ENCODE measurements around the gene AKR1D1. TPM values are rescaled to one million over a fixed set of nuclear protein-coding genes. Genes with fewer than 3 reads are reported as not detected.
"Not testable (repeated sequence)": the region's sequence is repeated elsewhere in the genome, so short reads cannot be mapped to it uniquely, and the experiment has no call there.

Gene AKR1D1
- polyA plus RNA-seq, 12 donors = 0.08 to 0.15 (median 0.10) TPM; not detected in 7

DNA sequence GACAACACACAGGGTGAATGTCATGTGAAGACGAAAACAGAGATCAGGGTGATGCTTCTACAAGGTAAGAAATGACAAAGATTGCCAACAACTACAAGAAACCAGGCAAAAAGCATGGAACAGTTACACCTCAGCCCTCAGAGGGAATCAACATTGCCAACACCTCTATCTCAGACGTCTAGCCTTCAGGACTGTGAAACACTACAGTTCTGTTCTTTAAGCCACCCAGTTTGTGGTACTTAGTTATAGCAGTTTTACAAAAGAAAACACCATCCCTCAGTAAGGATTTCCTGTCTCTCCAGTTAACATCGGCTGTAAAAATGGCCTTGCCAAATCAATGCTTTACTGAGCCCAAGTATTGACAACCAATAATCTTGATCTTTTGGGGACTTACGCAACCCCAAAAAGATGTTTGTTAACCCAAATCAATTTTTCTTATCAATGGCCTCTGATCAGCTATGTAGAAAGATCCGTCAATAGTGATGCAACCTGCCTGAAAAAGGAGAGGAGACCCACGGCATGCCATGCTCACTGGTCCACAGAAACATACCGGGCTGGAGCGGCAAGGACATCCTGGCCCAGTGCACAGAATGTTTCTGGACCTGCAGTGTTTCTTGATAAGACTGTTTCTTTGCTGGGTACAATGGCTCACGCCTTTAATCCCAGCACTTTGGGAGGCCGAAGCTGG lies 44.0 kb downstream of the AKR1D1 start:
- no peak for DNase-seq

DNA sequence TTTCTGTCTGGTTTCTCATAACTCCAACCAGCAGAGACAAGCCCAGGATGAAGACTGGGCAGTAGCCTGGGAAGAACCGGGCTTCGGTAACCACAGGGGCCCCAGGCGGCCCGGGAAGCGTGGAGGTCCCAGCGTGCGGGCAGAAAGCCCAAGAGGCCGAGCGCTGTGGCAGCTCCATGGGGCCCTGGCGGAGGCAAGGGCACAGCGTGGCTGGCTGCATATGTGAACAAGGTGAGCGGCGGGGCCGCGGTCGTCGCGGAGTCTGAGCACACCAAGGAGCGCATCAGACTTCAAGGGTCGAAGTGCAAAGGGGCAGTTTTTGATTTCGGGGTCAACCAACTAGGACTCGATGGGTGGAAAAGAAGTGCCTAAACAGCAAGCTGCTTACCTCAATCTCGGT lies 45.9 kb downstream of the AKR1D1 start:
- no peak for DNase-seq

DNA sequence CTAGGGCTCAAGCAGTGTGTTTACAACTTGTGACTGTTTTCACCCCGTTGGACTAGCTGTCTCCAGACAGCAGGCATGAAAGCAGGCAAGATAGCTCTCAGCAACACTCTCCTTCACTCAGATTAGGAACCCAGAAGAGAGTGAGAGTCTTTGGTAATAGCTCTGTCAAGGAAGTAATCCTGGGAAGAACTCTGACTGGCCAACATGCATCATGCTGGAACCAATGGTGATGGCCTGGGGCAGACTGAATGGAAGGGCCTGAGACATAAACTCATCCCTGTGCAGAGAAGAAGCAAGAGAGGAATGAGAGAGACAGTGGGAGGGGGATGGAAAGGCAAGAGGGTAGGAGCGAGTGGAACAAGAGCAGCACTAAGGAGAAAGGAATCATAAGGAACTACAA lies 48.9 kb downstream of the AKR1D1 start:
- no peak for DNase-seq

DNA sequence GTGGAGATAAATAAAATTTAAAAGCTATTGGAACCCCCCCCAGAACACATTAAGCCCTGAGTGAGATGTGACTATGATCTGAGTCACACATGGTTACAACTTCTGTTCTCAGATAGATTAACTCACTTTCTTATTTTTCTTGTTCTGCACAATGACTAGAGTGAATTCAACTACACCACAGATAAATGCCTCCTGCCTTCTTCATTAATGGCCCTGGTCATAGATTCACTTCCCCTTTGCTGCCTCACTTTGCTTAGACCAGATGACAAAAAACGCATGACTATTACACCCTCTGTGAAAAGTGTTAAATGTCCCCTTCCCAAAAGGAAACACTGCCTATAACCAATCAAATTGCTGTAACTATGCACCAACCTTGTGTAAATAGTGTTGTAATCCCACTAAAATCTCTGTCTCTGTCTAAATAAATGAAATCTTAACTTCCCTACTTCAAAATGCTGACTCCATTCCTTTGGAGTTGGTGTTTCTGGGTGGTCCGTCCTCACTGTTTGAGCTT lies 49.4 kb downstream of the AKR1D1 start:
- DNase-seq = no peak

DNA sequence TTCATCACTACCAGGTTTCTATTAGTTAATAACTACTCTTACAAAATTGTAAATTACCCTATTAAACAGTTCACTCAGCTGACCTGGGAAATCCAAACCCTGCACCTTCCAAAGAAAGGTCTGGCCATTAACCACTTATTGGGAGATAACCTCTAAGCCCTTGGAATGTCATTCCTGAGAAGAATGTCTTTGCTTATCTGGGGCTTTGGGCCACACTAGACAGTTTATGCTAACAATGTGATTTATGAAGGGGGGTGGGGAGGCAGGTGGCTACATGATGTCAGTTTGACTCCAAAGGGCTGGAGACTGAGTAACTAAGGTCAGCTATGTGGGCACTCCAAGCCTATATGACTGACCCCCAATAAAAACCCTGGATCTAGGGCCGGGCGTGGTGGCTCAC lies 50.7 kb downstream of the AKR1D1 start:
- DNase-seq = no peak

DNA sequence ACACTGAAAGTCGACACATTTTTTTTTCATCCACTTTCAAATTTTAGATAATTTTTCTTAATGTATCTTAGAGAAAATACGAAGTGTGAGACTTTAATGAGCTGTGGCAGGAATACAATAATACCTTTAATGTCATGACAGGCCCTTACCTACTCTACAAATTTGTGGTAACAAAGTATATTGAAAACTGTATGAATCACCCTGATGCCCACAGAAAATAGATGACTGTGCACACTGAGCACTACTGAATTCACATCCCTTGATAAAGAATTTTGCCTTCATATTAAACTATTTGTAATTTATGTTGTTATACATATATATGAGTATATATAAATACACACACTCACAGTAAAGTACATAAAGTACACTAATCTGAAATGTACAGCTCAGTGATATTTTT lies 51.7 kb downstream of the AKR1D1 start:
- DNase-seq = no peak

DNA sequence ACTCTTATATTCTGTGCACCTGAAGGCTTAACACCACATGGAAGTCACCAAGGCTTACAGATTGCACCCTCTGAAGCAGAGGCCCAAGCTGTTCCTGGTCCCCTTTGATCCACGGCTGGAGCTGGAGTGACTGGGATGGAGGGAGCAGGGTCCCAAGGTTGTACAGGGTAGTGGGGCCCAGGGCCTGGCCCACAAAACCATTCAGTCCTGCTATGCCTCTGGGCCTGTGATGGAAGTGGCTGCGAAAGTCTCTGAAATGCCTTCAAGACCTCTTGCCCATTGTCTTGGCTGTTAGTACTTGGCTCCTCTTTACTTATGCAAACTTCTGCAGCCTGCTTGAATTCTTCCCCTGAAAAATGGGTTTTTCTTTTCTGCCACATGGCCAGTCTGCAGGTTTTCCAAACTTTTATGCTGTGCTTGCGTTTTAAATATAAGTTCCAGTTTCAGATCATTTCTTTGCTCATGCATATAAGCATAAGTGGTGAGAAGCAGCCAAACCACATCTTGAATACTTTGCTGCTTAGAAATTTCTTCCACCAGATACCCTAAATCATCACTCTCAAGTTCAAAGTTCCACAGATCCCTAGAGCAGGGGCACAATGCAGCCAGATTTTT lies 53.4 kb downstream of the AKR1D1 start:
- no peak for DNase-seq

DNA sequence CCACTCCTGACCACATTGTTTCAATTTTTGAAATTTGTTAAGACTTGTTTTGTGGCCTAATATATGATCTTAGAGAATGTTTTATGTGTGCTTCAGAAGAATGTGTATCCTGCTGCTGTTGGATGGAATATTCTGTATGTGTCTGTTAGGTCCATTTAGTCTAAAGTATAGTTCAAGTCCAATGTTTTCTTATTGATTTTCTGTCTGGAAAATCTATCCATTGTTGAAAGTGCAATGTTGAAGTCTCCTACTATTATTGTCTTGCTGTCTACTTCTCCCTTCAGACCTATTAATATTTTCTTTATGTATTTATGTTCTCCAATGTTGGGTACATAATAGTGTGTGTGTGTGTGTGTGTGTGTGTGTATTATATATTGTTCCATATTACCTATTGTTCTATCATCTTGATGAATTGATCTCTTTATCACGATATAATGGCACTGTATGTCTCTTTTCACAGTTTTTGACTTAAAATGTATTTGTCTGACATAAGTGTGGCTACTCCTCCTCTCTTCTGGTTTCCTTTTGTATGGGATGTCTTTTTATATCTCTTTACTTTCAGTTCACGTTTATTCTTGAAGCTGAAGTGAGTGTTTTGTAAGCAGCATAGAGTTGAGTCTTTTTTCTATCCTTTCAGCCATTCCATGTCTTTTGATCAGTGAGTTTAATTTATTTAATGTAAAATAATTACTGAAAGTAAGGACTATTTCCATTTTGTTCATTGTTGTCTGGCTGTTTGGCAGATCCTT lies 61.3 kb downstream of the AKR1D1 start:
- DNase-seq = no peak

DNA sequence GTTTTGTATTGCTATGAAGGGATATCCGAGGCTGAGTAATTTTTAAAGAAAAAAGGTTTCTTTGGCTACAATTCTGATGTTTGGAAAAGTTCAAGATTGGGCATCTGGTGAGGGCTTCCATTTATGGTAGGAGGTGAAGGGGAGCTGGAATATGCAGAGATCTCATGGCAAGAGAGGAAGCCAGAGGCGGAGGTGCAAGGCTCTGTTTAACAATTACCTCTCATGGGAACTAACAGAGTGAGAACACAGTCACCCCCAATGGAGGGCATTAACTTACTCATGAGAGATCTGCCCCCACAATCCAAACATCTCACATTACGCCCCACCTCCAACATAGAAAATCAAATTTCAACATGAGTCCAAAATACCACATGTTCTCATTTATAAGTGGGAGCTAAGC lies 62.0 kb downstream of the AKR1D1 start:
- no peak for DNase-seq

DNA sequence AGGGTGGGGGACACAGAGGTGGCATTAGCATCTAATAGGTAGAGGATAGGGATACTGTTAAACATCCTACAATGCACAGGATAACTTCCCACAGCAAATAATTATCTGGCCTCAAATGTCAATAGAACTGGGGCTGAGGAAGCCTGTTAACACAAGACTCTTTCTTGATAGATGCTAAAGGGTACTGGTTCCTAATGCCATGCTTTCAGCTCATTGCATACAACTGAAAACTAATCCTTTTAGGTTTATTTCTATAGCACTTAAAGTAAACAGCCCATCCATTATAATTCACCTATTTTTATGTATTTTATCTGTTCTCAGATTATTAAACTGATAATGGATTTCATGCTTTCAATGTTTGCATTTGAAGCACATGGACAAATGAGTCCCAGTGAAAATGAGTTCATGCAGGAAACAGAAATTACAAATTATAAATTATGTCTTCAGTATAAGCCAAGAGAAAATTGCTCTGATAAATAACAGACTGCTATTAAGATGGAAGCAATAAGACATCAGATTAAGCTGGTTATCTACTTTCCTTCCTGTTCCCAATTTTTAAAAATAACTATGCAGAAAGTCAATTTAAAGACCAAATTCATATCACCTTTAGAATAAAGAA lies 66.4 kb downstream of the AKR1D1 start:
- no peak for DNase-seq

DNA sequence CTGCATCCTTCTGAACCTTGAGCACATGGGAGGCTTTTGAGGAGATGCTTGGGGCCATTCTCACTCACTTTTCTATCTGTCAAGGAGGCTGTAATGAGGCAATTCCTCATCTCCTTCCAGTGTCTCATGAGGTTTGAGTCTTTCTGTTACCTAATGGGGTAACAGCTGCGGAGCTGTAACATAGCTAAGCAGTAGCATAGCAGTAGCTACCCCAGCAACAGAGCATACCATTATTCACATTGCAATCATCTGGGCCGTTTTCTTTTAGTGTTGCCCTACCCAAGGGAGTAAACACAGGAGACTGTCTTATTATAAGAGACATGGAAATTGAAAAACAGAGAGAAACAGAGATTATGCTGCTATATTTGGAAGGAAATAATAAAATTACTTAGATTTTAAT lies 68.7 kb downstream of the AKR1D1 start:
- DNase-seq = no peak

DNA sequence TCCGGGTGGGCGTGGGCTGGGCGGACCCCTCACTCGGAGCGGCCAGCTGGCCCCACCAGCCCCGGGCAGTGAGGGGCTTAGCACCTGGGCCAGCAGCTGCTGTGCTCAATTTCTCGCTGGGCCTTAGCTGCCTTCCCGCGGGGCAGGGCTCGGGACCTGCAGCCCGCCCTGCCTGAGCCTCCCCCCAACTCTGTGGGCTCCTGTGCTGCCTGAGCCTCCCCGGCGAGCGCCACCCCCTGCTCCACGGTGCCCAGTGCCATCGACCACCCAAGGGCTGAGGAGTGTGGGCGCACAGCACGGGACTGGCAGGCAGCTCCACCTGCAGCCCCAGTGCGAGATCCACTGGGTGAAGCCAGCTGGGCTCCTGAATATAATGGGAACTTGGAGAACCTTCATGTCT lies 70.0 kb downstream of the AKR1D1 start:
- not testable (repeated sequence) for DNase-seq

DNA sequence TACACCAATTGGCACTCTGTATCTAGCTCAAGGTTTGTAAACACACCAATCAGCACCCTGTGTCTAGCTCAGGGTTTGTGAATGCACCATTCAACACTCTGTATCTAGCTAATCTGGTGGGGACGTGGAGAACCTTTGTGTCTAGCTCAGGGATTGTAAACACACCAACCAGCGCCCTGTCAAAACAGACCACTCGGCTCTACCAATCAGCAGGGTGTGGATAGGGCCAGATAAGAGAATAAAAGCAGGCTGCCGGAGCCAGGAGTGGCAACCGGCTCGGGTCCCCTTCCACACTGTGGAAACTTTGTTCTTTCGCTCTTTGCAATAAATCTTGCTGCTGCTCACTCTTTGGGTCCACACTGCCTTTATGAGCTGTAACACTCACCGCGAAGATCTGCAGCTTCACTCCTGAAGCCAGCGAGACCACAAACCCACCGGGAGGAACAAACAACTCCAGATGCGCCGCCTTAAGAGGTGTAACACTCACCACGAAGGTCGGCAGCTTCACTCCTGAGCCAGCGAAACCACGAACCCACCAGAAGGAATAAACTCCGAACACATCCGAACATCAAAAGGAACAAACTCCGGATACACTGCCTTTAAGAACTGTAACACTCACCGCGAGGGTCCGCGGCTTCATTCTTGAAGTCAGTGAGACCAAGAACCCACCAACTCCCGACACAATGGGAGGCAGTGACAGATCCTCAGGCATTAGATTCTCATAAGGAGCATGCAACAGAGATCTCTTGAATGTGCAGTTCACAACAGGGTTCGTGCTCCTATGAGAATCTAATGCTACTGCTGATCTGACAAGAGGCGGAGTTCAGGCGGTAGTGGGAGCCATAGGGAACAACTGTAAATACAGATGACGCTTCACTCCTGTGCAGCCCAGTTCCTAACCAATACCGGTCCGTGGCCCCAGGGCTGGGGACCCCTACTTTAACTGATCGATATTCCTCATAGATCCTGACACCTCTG lies 70.8 kb downstream of the AKR1D1 start:
- not testable (repeated sequence) for DNase-seq

DNA sequence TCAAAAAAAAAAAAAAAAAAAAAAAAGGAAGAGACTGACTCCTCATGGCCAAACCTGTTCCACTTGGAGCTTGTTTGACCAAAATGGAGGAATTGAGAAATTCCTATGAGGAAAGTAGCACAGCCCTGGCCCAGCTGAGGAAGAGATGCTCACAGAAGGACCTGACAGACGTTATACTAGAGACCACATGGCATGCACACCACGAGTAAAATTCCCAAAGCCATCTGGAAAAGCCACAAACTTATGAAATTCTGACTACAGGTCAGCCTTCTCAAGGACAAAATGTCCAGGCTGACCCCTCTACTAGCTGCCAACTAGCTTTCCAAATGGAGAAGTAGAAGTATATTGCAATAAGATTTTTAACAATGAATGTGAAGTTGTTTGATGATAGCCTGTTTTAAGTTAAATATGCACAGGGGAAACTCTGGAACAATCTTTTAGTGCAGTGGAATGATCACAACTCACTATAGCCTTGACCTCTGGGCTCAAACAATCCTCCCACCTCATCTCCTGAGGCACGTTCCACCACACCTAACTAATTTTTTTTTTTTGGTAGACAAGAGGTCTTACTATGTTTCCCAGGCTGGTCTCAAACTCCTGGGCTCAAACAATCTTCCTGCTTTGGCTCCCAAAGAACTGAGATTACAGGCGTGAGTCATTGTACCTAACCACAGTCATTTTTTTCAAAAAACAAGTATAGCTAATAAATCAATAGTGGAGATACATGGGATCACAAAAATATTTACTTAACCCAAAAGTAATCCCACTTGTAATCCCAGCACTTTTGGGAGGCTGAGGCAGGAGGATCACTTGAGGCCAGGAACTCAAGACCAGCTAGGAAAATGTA lies 75.7 kb downstream of the AKR1D1 start:
- DNase-seq = no peak

DNA sequence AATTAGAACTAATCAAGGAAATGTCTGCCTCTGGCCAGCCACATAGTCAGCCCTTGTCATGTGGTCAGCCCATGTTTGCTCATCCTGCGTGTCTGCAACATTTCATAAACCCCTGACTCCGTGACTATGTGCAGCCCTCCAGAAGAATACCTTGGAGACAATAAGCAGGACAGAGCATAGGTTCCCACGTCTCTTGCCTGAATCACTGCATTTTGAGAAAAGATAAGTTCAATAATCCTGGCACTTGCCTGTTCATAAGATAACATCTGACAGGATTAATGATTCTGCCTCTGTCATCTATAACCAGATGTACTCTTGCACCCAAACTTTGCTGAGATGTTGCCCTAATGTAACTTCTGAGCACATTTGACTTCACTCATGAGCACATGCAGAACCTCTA lies 78.4 kb downstream of the AKR1D1 start:
- DNase-seq = no peak

DNA sequence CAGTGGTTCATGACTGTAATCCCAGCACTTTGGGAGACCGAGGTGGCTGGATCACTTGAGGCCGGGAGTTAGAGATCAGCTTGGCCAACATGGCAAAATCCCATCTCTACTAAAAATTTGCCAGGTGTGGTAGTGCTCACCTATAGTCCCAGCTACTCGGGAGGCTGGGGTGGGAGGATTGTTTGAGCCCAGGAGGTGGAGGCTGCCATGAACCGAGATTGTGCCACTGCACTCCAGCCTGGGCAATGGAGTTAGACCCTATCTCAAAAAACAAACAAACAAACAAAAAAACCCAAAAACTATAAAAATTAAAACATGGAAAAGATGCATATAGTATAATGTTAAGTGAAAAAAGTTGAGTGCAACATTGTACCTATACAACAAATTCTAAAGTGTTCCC lies 81.4 kb downstream of the AKR1D1 start:
- no peak for DNase-seq

DNA sequence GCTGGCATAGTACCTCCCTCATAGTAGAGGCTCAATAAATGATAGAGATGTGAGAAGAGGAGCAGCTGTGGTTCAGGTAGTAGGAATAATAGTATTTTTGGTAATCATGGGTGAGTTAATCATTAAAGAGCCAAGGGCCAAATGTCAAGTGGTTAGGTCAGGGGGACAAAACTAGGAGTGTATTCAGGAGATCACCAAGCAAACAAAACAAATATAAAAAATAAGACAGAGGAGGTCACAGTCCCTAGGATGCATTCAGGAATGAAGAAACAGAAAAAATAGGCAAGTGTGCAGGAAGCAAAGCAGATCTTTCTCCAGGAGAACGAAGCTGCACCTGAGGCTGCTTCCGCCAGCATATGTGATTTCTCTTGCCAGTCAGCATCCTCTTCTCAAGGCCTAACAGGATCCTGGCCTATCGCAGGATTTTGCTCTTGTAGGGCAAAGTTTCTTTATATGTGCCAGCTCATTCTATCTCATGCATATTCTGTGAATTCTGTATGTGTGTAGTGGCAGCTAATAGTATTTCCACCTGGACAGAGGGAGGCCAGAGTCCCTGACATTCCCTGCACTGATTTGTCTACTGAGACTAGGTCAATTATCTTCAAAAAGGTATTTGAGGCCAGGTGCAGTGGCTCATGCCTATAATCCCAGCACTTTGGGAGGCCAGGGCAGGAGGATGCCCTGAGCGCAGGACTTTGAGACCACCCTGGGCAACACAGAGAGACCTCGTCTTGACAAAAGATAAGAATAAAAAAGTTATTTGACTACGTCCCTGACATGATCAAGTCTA lies 82.7 kb downstream of the AKR1D1 start:
- DNase-seq = no peak

DNA sequence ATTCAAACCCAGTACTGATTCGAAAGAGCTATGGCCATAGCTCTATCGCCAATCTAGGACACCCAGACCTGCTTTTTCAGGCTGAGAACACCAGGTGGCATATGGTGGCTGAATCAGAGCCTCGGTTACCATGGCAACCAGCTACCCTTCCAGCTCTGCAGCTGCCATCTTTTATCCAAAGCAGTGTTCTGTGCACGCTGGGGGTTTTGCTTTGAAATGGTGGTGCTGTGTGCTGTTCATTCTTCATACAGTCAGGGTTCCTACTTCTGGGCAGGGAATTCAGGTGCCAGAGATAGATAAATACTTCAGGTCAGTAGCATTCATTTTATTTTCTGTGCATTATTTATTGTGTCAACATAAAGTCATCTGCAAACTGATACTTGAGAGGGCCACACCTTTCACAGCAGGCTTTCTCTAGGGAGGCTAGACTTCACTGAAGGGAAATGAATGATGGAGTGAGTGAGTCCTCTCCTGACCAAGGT lies 85.4 kb downstream of the AKR1D1 start:
- peak; percentile 79 for DNase-seq

DNA sequence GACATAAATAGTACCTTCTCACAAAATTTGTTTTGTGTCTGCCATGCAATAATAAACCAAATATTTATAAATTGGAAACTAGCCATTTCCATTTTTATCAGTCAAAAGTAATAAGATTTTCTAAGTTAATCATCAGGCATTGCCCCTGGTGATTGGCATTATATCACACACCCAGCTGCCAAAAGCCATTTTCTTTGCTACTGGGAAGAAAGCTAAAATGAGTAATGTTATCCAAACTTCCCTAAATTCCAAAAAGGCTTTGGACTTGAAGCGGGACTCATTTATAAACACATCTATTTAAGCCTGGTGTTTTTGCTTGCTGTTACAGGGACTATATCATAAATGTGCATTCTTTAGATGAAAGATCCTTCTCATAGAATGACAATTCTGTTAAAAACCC lies 86.0 kb downstream of the AKR1D1 start:
- no peak for DNase-seq

All from muscle of arm (tissue), 12 donors.